Measurements from ENCODE around the gene TMEM232.

The TMEM232 gene

DNA sequence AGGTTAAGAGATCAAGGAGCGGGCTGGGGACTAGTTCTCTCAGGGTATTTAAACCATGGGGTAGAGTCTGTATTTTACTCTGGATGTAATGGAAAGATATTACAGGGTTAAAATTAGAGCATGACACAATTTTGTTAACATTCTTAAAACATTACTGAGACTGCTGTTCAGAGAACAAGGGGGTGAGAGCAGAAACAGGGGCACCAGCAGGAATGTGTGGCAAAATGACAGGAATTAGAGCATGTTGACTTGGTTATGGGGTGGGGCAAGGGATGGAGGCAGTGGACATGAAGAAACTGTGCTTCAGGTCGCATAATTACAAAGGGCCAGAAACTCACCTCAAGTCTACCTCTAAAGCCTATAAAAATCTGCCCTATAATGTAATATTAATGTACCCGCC, 75.0 kb downstream of the TMEM232 start:
- H3K4me1 ChIP-seq = no peaks in the 10 kb centered on the region
- TF ChIP-seq CTCF (IDR thresholded peaks at IDR 0.05; ENCODE audit: low read depth, low read length) = no peak
- H3K36me3 ChIP-seq = no peaks in the 10 kb centered on the region
- DNase-seq = no peak
- no peaks in the 10 kb centered on the region for H3K9me3 ChIP-seq
- no peaks in the 10 kb centered on the region for H3K27me3 ChIP-seq
- no peak overlapping the region for H3K4me3 ChIP-seq (ENCODE audit: low read depth, low read length)

- H3K9me3 ChIP-seq = no peaks in the 10 kb centered on the region
- no peak for TF ChIP-seq CTCF (IDR thresholded peaks at IDR 0.05; ENCODE audit: low read depth, low read length)
- no peaks in the 10 kb centered on the region for H3K36me3 ChIP-seq
- H3K27me3 ChIP-seq = no peaks in the 10 kb centered on the region
- H3K4me3 ChIP-seq (ENCODE audit: low read depth, low read length) = no peak overlapping the region
- no peak for DNase-seq
- H3K4me1 ChIP-seq = peaks cover 6% of the 10 kb centered on the region
Measured at GRCh38 chr5:110644357-110644756, 82.1 kb downstream of the TMEM232 start.

DNA sequence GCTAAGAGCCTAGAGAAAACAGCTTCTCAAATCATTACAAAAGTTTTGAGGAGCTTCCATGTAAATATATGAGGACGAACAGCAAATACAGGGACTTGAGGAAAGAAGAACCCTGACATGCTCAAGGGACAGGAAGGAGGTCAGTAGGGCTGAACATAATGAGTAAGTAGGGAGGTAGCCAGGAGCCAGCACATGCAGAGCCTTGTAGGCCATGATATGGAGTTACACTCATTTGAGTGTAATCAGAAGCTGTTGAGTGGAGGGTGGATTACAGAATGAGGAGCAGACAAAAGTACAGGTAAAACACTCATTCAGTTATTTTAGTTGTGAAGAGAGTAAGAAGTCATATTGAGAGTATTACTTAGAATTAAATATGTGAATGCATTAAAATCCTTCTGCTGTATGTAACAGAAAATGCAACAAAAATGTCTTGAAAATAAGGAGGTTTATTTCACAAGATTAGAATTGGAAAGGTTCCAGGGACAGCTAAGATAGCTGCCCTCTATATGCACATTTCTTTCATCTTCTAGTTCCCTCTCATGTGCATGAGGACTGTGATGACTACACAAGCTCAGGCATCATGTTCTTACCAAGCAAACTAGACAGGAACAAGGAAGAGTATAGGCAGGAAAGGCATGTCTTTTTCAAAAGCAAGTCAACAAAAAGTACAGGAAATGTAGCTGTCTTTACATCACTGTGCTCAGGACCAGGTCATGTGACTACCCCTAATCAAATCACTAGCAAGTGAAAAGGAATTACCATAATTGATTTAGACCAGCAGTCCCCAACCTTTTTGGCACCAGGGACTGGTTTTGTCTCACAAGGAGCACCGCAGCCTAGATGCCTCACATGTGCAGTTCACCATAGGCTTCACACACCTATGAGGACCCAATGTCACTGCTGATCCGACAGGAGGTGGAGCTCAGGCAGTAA, 87.2 kb downstream of the TMEM232 start:
- DNase-seq = peak; percentile 24
- Histone ChIP-seq H3K27me3 (no peaks in the 10 kb centered on the region), H3K4me3 (ENCODE audit: low read depth, low read length) (no peak overlapping the region), H3K4me1 (peaks cover 12% of the 10 kb centered on the region), H3K36me3 (no peaks in the 10 kb centered on the region), H3K9me3 (peaks cover 2% of the 10 kb centered on the region; the same call in 1 of the 2 replicates)
- no peak for TF ChIP-seq CTCF (IDR thresholded peaks at IDR 0.05; ENCODE audit: low read depth, low read length)

DNA sequence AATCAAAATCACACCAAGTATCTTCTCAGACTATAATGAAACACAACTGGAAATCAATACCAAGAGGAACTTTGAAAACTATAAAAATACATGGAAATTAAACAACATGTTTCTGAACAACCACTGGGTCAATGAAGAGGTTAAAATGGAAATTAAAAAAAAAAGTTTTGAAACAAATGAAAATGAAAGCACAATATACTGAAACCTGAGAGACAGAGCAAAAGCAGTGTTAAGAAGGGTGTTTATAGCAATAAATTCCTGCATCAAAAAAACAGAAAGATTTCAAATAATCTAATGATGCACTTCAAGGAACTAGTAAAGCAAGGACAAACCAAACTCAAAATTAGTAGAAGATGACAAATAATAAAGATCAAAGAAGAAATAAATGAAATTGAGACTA, 92.0 kb downstream of the TMEM232 start:
- TF ChIP-seq CTCF (IDR thresholded peaks at IDR 0.05; ENCODE audit: low read depth, low read length) = no peak
- DNase-seq = no peak

DNA sequence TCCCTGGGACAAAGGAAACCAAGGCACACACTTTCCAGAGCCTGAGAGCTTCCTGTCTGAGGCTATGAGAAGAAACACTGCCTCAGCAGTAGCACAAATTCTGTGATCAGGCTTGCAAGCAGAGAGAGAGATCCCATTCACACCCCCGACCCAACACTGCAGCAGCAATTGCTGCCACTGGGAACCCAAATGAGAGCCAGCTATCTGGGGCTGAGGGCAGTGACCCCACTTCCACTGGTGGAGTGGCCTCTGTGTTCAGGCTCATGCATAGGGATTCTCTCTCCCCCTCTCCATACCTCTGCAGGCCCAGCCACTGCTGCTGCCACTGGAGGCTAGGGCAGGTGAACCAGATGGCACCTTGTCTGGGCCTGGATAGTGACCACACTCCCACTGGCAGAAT, 95.2 kb downstream of the TMEM232 start:
- Histone ChIP-seq H3K36me3 (no peaks in the 10 kb centered on the region), H3K4me1 (no peaks in the 10 kb centered on the region), H3K9me3 (no peaks in the 10 kb centered on the region), H3K4me3 (ENCODE audit: low read depth, low read length) (no peak overlapping the region), H3K27me3 (no peaks in the 10 kb centered on the region)
- TF ChIP-seq CTCF (IDR thresholded peaks at IDR 0.05; ENCODE audit: low read depth, low read length) = no peak
- no peak for DNase-seq

More for the DNA sequence above, 92.0 kb downstream of the TMEM232 start:
- Histone ChIP-seq H3K36me3 (no peaks in the 10 kb centered on the region), H3K27me3 (no peaks in the 10 kb centered on the region), H3K9me3 (peaks cover 2% of the 10 kb centered on the region; the same call in 1 of the 2 replicates), H3K4me1 (peaks cover 7% of the 10 kb centered on the region), H3K4me3 (ENCODE audit: low read depth, low read length) (no peak overlapping the region)

GRCh38 chr5:110630350-110630749, 96.1 kb downstream of the TMEM232 start:
- Histone ChIP-seq H3K9me3 (no peaks in the 10 kb centered on the region), H3K27me3 (no peaks in the 10 kb centered on the region), H3K36me3 (no peaks in the 10 kb centered on the region), H3K4me3 (ENCODE audit: low read depth, low read length) (no peak overlapping the region), H3K4me1 (no peaks in the 10 kb centered on the region)
- DNase-seq = no peak
- no peak for TF ChIP-seq CTCF (IDR thresholded peaks at IDR 0.05; ENCODE audit: low read depth, low read length)

Data from BE2C (cell line).